A549 treated with Mapracorat at 1 μM for 4 hours (cell line): Measurements from ENCODE around the gene BAIAP2. TPM values are rescaled to one million over a fixed set of nuclear protein-coding genes. Genes with fewer than 3 reads are reported as not detected.

Experiments used
- total RNA-seq: library from RNA; stranded (reverse); fragments of 200-300 nt; extraction: Qiagen RNA extraction; gene quantifications from 5 replicates; pipeline ENCODE4 v1.2.3, GENCODE V29; 2022

Gene BAIAP2, protein sequence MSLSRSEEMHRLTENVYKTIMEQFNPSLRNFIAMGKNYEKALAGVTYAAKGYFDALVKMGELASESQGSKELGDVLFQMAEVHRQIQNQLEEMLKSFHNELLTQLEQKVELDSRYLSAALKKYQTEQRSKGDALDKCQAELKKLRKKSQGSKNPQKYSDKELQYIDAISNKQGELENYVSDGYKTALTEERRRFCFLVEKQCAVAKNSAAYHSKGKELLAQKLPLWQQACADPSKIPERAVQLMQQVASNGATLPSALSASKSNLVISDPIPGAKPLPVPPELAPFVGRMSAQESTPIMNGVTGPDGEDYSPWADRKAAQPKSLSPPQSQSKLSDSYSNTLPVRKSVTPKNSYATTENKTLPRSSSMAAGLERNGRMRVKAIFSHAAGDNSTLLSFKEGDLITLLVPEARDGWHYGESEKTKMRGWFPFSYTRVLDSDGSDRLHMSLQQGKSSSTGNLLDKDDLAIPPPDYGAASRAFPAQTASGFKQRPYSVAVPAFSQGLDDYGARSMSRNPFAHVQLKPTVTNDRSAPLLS
- total RNA-seq: 98.5 to 123 TPM (median 117 TPM) in 5 replicates

DNA sequence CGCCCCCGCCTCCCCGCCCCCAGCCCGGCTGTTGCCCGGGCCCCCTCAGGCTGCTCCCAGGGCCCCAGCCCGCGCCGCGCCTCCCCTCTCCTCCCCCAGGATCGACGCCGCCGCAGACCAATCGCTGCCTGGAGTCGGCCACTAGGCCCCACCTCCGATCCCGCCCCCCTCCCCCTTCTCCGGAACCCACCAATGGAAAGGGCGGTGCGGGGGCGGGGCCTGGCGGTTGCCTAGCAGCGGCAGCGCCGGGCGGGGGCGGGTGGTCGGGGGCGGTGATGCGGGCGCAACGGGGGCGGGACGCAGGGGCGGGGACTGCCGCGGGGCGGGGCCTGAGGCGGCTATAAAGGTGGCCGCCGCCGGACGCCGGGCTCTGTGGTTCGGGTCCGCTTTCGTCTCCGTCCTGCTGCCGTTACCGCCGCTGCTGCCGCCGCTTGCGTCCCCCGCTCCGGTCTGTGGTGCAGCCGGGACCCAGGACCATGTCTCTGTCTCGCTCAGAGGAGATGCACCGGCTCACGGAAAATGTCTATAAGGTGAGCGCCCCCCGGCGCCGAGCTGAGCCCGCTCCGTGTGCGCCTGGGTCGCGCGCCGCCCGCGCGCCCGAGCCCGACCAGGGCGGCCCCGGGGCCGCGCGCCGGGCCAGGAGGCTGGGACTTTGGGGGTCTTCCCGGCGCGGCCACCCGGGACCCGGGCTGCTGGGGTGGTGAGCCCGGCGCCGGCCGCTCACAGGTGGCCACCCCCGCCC, at the start of gene BAIAP2:
BAIAP2 (plus strand) TSS at position 373 of the 742 bp plus-strand sequence; CDS start at position 477, 104 bp downstream.

DNA sequence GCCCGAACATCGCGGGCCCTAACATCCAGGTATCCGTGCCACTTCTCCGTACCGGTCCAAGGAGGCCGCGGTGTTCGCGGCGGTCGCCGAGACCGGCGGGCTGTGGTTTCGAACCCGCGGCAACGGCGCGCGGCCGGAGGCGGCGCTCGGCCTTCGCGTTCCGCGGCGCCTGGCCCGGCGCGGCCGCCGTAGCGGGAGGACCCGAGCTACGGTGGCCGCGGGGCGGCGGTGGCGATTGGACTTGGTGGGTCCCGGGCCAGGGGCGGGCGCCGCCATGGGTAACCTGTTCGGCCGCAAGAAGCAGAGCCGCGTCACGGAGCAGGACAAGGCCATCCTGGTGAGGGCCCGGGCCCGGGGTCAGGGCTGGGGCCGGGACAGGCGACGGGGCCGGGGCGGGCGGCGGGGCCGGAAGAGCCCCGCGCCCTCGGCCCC, 43.3 kb upstream of the BAIAP2 start, which contains the start of gene CHMP6:
CHMP6 (plus strand) TSS at position 197 of the 432 bp plus-strand sequence; CDS start at position 275, 78 bp downstream.

DNA sequence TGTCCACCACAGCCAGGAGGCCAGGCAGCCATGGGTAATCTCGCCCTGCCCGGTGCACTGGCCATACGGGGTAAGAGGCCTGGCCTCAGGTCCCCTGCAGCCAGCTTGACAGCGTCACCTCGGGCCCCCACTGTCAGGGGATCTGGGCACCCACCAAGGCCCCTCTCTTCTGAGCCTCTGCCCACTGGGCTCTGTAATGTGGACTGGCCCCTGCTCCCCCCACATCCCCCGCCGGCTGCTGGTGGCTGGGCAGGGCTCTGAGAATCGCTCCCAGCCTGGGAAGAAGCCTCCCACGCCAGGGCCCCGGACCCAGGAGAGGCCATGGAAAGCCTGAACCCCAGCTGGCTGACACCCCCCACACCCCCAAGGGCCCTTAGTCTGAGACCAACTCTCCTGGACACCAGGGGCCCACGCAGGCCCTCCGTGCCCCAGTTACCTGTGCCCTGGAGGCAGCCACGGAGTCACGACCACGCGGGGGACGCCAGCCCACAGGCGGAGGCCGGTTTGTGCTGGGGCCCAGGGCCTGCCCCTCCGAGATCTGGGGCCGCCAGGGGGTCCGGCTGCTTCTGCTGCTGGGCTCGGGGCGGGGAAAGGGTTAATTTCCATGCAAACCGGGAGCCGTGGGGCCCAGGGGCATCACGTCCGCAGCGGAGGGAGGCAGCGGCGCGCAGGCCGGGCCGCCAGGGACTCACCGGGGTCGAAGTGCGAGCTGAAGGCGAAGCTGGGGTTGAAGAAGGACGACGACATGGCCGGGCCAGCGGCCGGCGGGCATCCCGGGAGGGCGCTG, 130.5 kb downstream of the BAIAP2 start, which contains the start of gene PVALEF:
PVALEF (plus strand) TSS at position 262 of the 787 bp plus-strand sequence. CDS start 15,720 bp downstream, outside the sequence.

DNA sequence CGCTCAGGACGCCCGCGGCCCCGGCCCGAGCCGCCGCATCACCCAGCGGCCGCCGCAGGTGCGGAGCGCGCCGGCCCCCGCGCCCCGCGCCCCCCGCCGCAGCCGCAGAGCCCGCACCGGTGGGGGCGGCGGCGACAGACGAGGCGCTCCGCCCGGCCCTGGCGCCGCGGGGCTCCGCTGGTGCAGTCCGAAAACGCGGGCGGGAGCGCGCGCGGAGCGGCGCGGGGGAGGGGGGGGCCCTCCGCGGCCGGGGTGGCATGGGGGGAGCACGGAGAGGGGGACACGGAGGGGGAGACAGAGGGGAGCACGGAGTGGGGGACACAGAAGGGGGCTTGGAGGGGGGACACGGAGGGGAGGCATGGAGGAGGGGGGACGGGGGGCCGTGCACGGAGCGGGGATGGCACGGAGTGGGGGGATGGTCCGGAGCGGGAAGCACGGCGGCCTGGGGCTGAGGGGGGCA, 131.1 kb downstream of the BAIAP2 start, which contains the start of gene AATK:
AATK (minus strand) TSS at position 189 of the 460 bp plus-strand sequence. CDS start 229 bp downstream, outside the sequence.

Other genes starting within 250 kb of the BAIAP2 start
- 28.2 to 38.0 TPM (median 35.3 TPM) in 5 replicates for gene CHMP6, start 43.3 kb upstream of the BAIAP2 start, total RNA-seq
- not detected in 5 replicates for gene PVALEF, start 130.4 kb downstream of the BAIAP2 start, total RNA-seq
- gene AATK, start 131.1 kb downstream of the BAIAP2 start, total RNA-seq: 0.25 to 0.65 TPM (median 0.33 TPM) in 5 replicates
- gene CEP131, start 187.8 kb downstream of the BAIAP2 start, total RNA-seq: 6.0 to 9.8 TPM (median 8.0 TPM) in 5 replicates
- gene TEPSIN, start 203.9 kb downstream of the BAIAP2 start, total RNA-seq: 17.8 to 29.7 TPM (median 28.2 TPM) in 5 replicates
- gene NDUFAF8, start 204.2 kb downstream of the BAIAP2 start, total RNA-seq: 99.5 to 232 TPM (median 212 TPM) in 5 replicates